Measurements from ENCODE around the gene PERCC1.

GRCh38 chr16:1466968-1467521 is 36.2 kb downstream of the PERCC1 start:
- TF ChIP-seq CTCF (IDR thresholded peaks at IDR 0.05), result no peak
- no peak for TF ChIP-seq POLR2A (IDR thresholded peaks at IDR 0.05)
